Adrenal gland (tissue), 12 donors: ENCODE results near the gene CAMK2A. TPM values are rescaled to one million over a fixed set of nuclear protein-coding genes. Genes with fewer than 3 reads are reported as not detected.

Experiments used
- DNase-seq, 7 donors: peaks; one replicate each; pipeline ENCODE4 v3.0.0-alpha.2; 2019 to 2020
- H3K27ac ChIP-seq, 5 donors: fragments of 200-600 bp; sonication (generic) in 4 of 5; 1 replicate in 3 of 5; 2 replicates in 2 of 5; pipeline versions ENCODE4 v1.5.1 to v1.8.0; 2016 to 2020; ENCODE audit warnings: mild to moderate bottlenecking in 1 of 5
- H3K27me3 ChIP-seq: fragments of 200-600 bp; 2 replicates; pipeline ENCODE4 v1.8.0; 2021
- H3K36me3 ChIP-seq, 2 donors: fragments of 200-600 bp; replicated peaks in 1 of 2; 1 replicate in 1 of 2; 2 replicates in 1 of 2; pipeline versions ENCODE4 v1.5.1 to v1.8.0; 2018 to 2022
- H3K4me1 ChIP-seq, 2 donors: fragments of 200-600 bp; replicated peaks in 1 of 2; 1 replicate in 1 of 2; 2 replicates in 1 of 2; pipeline versions ENCODE4 v1.5.1 to v1.8.0; 2018 to 2021
- H3K4me3 ChIP-seq, 4 donors: fragments of 200-600 bp; sonication (generic) in 3 of 4; one replicate each; pipeline ENCODE4 v1.5.1; 2016 to 2018
- H3K9me3 ChIP-seq, 3 donors: fragments of 200-600 bp; sonication (generic) in 1 of 3; replicated peaks in 1 of 3; 1 replicate in 2 of 3; 2 replicates in 1 of 3; pipeline versions ENCODE4 v1.5.1 to v1.8.0; 2016 to 2021
- CTCF ChIP-seq, 6 experiments: fragments of 450-650 bp in 4 of 6; fragments of 200-600 bp in 2 of 6; sonication (generic) in 1 of 6; IDR thresholded peaks; 1 replicate in 5 of 6; 2 replicates in 1 of 6; pipeline versions ENCODE4 v1.5.1 to v1.8.0; 2016 to 2021; ENCODE audit warnings: antibody characterized with exemption in 6 of 6, mild to moderate bottlenecking in 2 of 6, moderate library complexity in 1 of 6
- POLR2A ChIP-seq, 2 donors: fragments of 450-650 bp; IDR thresholded peaks; one replicate each; pipeline ENCODE4 v1.6.1; 2017; ENCODE audit warnings: antibody characterized with exemption in 2 of 2, mild to moderate bottlenecking in 2 of 2, moderate library complexity in 1 of 2
- WGBS, 4 donors: extraction: QIAGEN DNeasy Blood & Tissue Kit in 2 of 4; methylation state at CpG; one replicate each; pipeline versions ENCODE4 v1.1.5 to v1.1.7; 2013 to 2017; 5-methylcytosine and 5-hydroxymethylcytosine counted together
- intact Hi-C, 2 donors: fragments of 100-400 bp; cut with DNase I; formaldehyde crosslinking; loops; one replicate each; pipeline versions ENCODE4 v1.14.1 to v1.15.0; 2022 to 2023
- polyA plus RNA-seq, 3 donors: library from polyadenylated mRNA; stranded (reverse); fragments of 200-250 nt in 2 of 3; fragments of 350-450 nt in 1 of 3; fragmentation: Illumina TruSeq in 1 of 3; extraction: RNeasy Lipid Tissue Mini Kit (QIAGEN cat#74804) in 1 of 3; gene quantifications; one replicate each; pipeline ENCODE4 v1.2.3, GENCODE V29; 2013 to 2014
- total RNA-seq, 9 donors: library from RNA; depleted of rRNA in 4 of 9; stranded (reverse); fragments of >200 nt in 4 of 9; fragments of 120-200 nt in 1 of 9; fragmentation: NEBNext Ultra II Directional in 1 of 9; extraction: Animal tissue kit (Norgen Biotek cat#: 25700) in 1 of 9; gene quantifications; one replicate each; pipeline versions ENCODE4 v1.1.0 to v1.2.4, GENCODE V29; 2013 to 2023
- donor health status: healthy with polysubstance abuse.
- donor health status: Bipolar disorder and iron deficiency.
- donor health status: DM: yes; HTN: yes; CAD: no.
- donor health status: DM: no; HTN: no; CAD: no.
- donor health status: DM: no; HTN: no; CAD: no.
- donor health status: DM: yes; HTN: yes; CAD: no.

CAMK2A gene
- total and polyA plus RNA-seq, 12 donors = 0.23 to 1.3 (median 0.64) TPM; not detected in 3

- no peaks in the 10 kb centered on the region for H3K9me3 ChIP-seq
- H3K36me3 ChIP-seq = no peaks in the 10 kb centered on the region
- intact Hi-C loops = no loop called here
- WGBS, 4 donors = 59 to 76% (median 60%) methylated on average over 4 of the region's 4 CpGs; no CpG with 5 or more reads in 1 of the 4 donors
- no peaks in the 10 kb centered on the region for H3K4me1 ChIP-seq
- TF ChIP-seq POLR2A (IDR thresholded peaks at IDR 0.05) = no peak
- no peak for TF ChIP-seq CTCF (IDR thresholded peaks at IDR 0.05)
- no peak for DNase-seq
- H3K27ac ChIP-seq = no peak overlapping the region
- peaks cover 23% of the 10 kb centered on the region for H3K27me3 ChIP-seq
- no peak overlapping the region for H3K4me3 ChIP-seq
Observed at GRCh38 chr5:150192462-150192861, 97.1 kb downstream of the CAMK2A start.

- WGBS, 4 donors = 17 to 35% (median 32%) methylated on average over 2 of the region's 2 CpGs
- Histone ChIP-seq H3K27ac (no peak overlapping the region), H3K4me3 (no peak overlapping the region), H3K27me3 (peaks cover 23% of the 10 kb centered on the region), H3K9me3 (no peaks in the 10 kb centered on the region), H3K4me1 (no peaks in the 10 kb centered on the region), H3K36me3 (no peaks in the 10 kb centered on the region)
- DNase-seq = no peak
- intact Hi-C loops = no loop called here
- no peak for TF ChIP-seq POLR2A (IDR thresholded peaks at IDR 0.05)
- TF ChIP-seq CTCF (IDR thresholded peaks at IDR 0.05) = no peak
Observed at GRCh38 chr5:150190987-150191386, 98.6 kb downstream of the CAMK2A start.

- intact Hi-C loops = no loop called here
- TF ChIP-seq CTCF (IDR thresholded peaks at IDR 0.05) = no peak
- TF ChIP-seq POLR2A (IDR thresholded peaks at IDR 0.05) = no peak
- Histone ChIP-seq H3K27ac (no peak overlapping the region), H3K9me3 (no peaks in the 10 kb centered on the region), H3K4me3 (no peak overlapping the region), H3K36me3 (no peaks in the 10 kb centered on the region), H3K4me1 (no peaks in the 10 kb centered on the region), H3K27me3 (peaks cover 23% of the 10 kb centered on the region)
- 42 to 57% (median 53%) methylated on average over 4 to 16 of the region's 16 CpGs; no CpG with 5 or more reads in 1 of the 4 donors for WGBS, 4 donors
- DNase-seq = no peak
Observed at GRCh38 chr5:150190503-150190979, 99.0 kb downstream of the CAMK2A start.

- no peak within 1 kb of the TSS for H3K27ac ChIP-seq
- H3K4me1 ChIP-seq = no peaks in the 10 kb centered on the region
- TF ChIP-seq POLR2A (IDR thresholded peaks at IDR 0.05) (no peak), CTCF (IDR thresholded peaks at IDR 0.05) (no peak)
- peaks cover 23% of the 10 kb centered on the region for H3K27me3 ChIP-seq
- intact Hi-C loops = no loop called here
- no peak within 1 kb of the TSS for H3K4me3 ChIP-seq
- WGBS, 4 donors = 5 to 10% (median 5%) methylated on average over 8 to 58 of the region's 58 CpGs
- H3K36me3 ChIP-seq = no peaks in the 10 kb centered on the region
- DNase-seq = no peak
- H3K9me3 ChIP-seq = no peaks in the 10 kb centered on the region
Observed at GRCh38 chr5:150189728-150190502, 99.7 kb downstream of the CAMK2A start, which contains the start of gene SLC6A7. Gene SLC6A7, plus strand, starts transcription at chr5:150190062. Its CDS starts 266 bp downstream, at chr5:150190328.
